HUDEP-2 (cell line): Measurements from ENCODE around the gene GALNT15.

ENCODE experiments used
- DNase-seq, 76 experiments: peaks; one replicate each; lab custom pipeline; 2025; ENCODE audit not compliant: unreplicated experiment in 76 of 76; lab: John Stamatoyannopoulos, UW

GALNT15 gene

DNA sequence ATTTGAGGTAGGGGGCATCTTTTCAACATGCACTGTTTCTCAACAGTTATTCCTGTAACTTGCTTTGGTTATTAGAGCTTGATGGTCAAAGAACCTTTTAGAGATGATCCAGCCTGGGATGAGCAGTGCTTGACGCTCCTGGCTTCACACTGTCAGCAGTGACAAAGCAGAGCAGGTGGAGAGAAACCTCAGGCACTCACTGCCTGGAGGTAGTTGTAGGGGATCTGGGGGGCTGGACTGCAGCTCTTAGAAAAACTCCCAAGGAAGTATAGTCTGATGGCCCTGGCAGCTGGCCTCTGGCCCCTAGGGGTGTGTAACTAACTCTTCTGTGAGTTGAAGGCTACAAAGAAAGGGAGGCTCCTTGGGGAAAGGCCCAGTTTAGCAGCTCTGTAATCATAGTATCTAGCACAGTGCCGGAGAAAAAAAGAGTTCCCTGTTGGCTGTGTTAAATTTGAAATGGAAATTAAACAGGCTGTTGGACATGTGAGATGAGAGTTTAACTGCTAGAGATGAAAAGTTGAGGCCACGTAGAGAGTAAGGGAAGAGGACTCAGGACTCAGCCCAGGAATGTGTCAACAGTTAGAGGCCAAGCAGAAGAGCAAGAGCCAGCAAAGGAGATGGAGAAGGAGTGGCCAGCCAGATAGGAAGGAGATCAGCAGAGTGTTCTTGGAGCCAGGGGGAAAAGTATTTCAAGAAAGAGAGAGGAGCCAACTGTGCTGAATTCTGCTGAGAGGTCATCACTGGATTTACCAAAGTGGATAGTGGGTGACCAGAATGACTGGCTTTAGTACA lies 104.7 kb downstream of the GALNT15 start:
- DNase-seq, result no peak

DNA sequence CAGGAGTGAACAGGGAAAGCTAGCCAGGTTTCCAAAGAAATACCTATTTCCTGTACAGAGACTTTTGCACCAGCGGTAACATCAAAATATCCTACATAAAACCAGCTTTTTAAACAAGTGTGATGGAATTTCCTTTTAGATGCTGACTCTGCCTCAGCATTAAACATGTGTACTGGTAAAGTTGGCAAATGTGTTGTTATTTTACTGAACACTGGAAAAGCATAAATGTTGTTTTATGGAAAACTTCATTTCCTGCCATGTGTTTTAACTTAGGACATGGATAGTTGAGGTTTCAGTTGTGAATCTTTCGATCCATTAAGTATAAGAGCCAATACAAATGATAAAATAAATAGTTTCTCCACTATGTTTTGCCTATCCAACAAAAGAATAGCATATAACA lies 106.2 kb downstream of the GALNT15 start:
- no peak for DNase-seq
